Neural cell (in vitro differentiated cells): Measurements from ENCODE around the gene LDB2. TPM values are rescaled to one million over a fixed set of nuclear protein-coding genes. Genes with fewer than 3 reads are reported as not detected.

Experiments used
- H2AFZ ChIP-seq: fragments of 200-600, 300-800 bp; sonication (generic), shearing (Covaris generic); 2 replicates; pipeline ENCODE4 v1.6.0; 2014; ENCODE audit warnings: low read depth, mild to moderate bottlenecking, antibody characterized with exemption, low read length, moderate library complexity
- H3F3A ChIP-seq: fragments of 200-600 bp; shearing (Covaris generic); 2 replicates; pipeline ENCODE4 v1.6.1; 2016; ENCODE audit warnings: mild to moderate bottlenecking, moderate library complexity, mixed read lengths, antibody characterized with exemption, low read length; ENCODE audit not compliant: insufficient read depth, poor library complexity, severe bottlenecking
- H3K27ac ChIP-seq: fragments of 200-600, 300-800 bp; sonication (generic), shearing (Covaris generic); 2 replicates; pipeline ENCODE4 v1.5.1; 2014; ENCODE audit warnings: mild to moderate bottlenecking, low read length, moderate library complexity
- H3K27me3 ChIP-seq: fragments of 300-800, 200-600 bp; sonication (generic), shearing (Covaris generic); 2 replicates; pipeline ENCODE4 v1.6.0; 2014; ENCODE audit warnings: mild to moderate bottlenecking, low read depth, low read length, moderate library complexity; ENCODE audit not compliant: insufficient read depth
- H3K36me3 ChIP-seq: fragments of 300-800, 200-600 bp; sonication (generic), shearing (Covaris generic); 2 replicates; pipeline ENCODE4 v1.5.1; 2014; ENCODE audit warnings: mild to moderate bottlenecking, antibody characterized with exemption, low read length, moderate library complexity; ENCODE audit not compliant: insufficient read depth
- H3K4me2 ChIP-seq: fragments of 300-800, 200-600 bp; sonication (generic), shearing (Covaris generic); 2 replicates; pipeline ENCODE4 v1.6.0; 2014; ENCODE audit warnings: mild to moderate bottlenecking, low read length
- H3K4me3 ChIP-seq: fragments of 300-800, 200-600 bp; sonication (generic), shearing (Covaris generic); 2 replicates; pipeline ENCODE4 v1.5.1; 2014; ENCODE audit warnings: mild to moderate bottlenecking, low read length, moderate library complexity
- H3K79me2 ChIP-seq: fragments of 200-600 bp; shearing (Covaris generic); replicated peaks from 2 replicates; pipeline ENCODE4 v1.6.0; 2014; ENCODE audit warnings: mild to moderate bottlenecking, low read length, moderate library complexity; ENCODE audit not compliant: insufficient read depth
- H3K9ac ChIP-seq: fragments of 300-800, 200-600 bp; sonication (generic), shearing (Covaris generic); 2 replicates; pipeline ENCODE4 v1.6.1; 2016; ENCODE audit warnings: mild to moderate bottlenecking, low read length, mixed read lengths
- H3K9me2 ChIP-seq: fragments of 200-600 bp; shearing (Covaris generic); 2 replicates; pipeline ENCODE4 v1.6.1; 2016; ENCODE audit warnings: mild to moderate bottlenecking, low read length, mixed read lengths; ENCODE audit not compliant: insufficient read depth
- H3K9me3 ChIP-seq: fragments of 200-600, 300-800 bp; sonication (generic), shearing (Covaris generic); 2 replicates; pipeline ENCODE4 v1.6.1; 2016; ENCODE audit warnings: mild to moderate bottlenecking, mixed run types, low read length, moderate library complexity, mixed read lengths
- H4K20me1 ChIP-seq: fragments of 200-600 bp; shearing (Covaris generic); 2 replicates; pipeline ENCODE4 v1.6.1; 2016; ENCODE audit warnings: mild to moderate bottlenecking, mixed run types; ENCODE audit not compliant: insufficient read depth
- EP300 ChIP-seq: fragments of 450-650 bp; conservative IDR thresholded peaks from 2 replicates; pipeline ENCODE4 v1.6.1; 2014; ENCODE audit warnings: antibody characterized with exemption, mild to moderate bottlenecking, moderate library complexity; ENCODE audit not compliant: poor library complexity, severe bottlenecking
- EZH2 ChIP-seq: fragments of 200-600, 300-800 bp; shearing (Covaris generic), sonication (generic); IDR thresholded peaks from 2 replicates; pipeline ENCODE4 v1.6.1; 2014; ENCODE audit warnings: antibody characterized with exemption, low read length, borderline replicate concordance, mild to moderate bottlenecking; ENCODE audit not compliant: insufficient read depth, poor library complexity, severe bottlenecking
- MXI1 ChIP-seq: fragments of 450-650 bp; conservative IDR thresholded peaks from 2 replicates; pipeline ENCODE4 v1.6.1; 2014; ENCODE audit warnings: antibody characterized with exemption, mild to moderate bottlenecking; ENCODE audit not compliant: poor library complexity, severe bottlenecking
- POLR2AphosphoS5 ChIP-seq: IDR thresholded peaks from 2 replicates; pipeline ENCODE4 v1.6.1; 2012
- RAD21 ChIP-seq: fragments of 450-650 bp; conservative IDR thresholded peaks from 2 replicates; pipeline ENCODE4 v1.6.1; 2014; ENCODE audit warnings: antibody characterized with exemption, mild to moderate bottlenecking, moderate library complexity
- SMC3 ChIP-seq: fragments of 450-650 bp; conservative IDR thresholded peaks from 2 replicates; pipeline ENCODE4 v1.6.1; 2014; ENCODE audit warnings: antibody characterized with exemption, mild to moderate bottlenecking, moderate library complexity; ENCODE audit not compliant: poor library complexity
- TAF1 ChIP-seq: IDR thresholded peaks from 2 replicates; pipeline ENCODE4 v1.6.1; 2012; ENCODE audit warnings: low read depth
- polyA plus RNA-seq: library from polyadenylated mRNA; depleted of rRNA; stranded (reverse); fragments of >200 nt; gene quantifications from 2 replicates; pipeline ENCODE4 v1.2.3, GENCODE V29; 2014
- TF ChIP-seq, protein P1 (sequence below): IDR thresholded peaks from 2 replicates; pipeline ENCODE4 v1.6.1; 2012; ENCODE audit warnings: borderline replicate concordance
- TF ChIP-seq, protein P2 (sequence below): fragments of 450-650 bp; IDR thresholded peaks from 2 replicates; pipeline ENCODE4 v1.5.1; 2014; ENCODE audit warnings: antibody characterized with exemption, mild to moderate bottlenecking, moderate library complexity; ENCODE audit not compliant: poor library complexity, severe bottlenecking

Gene LDB2
- polyA plus RNA-seq, 1 donor from 2014 or later = 58.9 TPM

DNA sequence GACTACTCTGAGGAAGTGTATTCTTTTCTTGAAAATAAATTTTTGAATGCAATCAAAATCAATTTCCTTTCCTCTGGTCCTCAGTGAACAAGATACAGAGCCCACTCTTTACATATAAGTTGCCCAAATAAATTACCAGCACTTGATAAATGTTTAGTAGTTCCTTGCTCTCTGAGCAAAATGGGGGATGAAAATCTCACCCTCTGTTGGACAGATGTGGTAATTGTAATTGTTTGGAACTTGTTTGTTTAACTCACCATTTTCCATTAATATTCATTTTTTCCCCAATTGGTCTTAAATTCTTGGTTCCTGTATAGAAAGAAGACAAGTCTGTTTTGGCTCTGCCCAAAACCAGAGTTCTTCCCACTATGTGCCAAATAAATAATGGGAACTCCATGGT, 146.3 kb downstream of the LDB2 start:
- no peaks in the 10 kb centered on the region for H4K20me1 ChIP-seq
- no peak overlapping the region for H2AFZ ChIP-seq
- H3K27ac ChIP-seq = no peak overlapping the region
- H3K79me2 ChIP-seq = no peaks in the 10 kb centered on the region
- H3K4me2 ChIP-seq = no peak overlapping the region
- H3K9me3 ChIP-seq = no peaks in the 10 kb centered on the region
- H3K9ac ChIP-seq = no peak overlapping the region
- no peaks in the 10 kb centered on the region for H3K9me2 ChIP-seq
- TF ChIP-seq, protein P1, sequence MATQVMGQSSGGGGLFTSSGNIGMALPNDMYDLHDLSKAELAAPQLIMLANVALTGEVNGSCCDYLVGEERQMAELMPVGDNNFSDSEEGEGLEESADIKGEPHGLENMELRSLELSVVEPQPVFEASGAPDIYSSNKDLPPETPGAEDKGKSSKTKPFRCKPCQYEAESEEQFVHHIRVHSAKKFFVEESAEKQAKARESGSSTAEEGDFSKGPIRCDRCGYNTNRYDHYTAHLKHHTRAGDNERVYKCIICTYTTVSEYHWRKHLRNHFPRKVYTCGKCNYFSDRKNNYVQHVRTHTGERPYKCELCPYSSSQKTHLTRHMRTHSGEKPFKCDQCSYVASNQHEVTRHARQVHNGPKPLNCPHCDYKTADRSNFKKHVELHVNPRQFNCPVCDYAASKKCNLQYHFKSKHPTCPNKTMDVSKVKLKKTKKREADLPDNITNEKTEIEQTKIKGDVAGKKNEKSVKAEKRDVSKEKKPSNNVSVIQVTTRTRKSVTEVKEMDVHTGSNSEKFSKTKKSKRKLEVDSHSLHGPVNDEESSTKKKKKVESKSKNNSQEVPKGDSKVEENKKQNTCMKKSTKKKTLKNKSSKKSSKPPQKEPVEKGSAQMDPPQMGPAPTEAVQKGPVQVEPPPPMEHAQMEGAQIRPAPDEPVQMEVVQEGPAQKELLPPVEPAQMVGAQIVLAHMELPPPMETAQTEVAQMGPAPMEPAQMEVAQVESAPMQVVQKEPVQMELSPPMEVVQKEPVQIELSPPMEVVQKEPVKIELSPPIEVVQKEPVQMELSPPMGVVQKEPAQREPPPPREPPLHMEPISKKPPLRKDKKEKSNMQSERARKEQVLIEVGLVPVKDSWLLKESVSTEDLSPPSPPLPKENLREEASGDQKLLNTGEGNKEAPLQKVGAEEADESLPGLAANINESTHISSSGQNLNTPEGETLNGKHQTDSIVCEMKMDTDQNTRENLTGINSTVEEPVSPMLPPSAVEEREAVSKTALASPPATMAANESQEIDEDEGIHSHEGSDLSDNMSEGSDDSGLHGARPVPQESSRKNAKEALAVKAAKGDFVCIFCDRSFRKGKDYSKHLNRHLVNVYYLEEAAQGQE = no peak
- TF ChIP-seq POLR2AphosphoS5 (no peak), RAD21 (no peak)
- no peaks in the 10 kb centered on the region for H3F3A ChIP-seq
- no peaks in the 10 kb centered on the region for H3K27me3 ChIP-seq
- H3K4me3 ChIP-seq = no peak overlapping the region
- H3K36me3 ChIP-seq = no peaks in the 10 kb centered on the region

DNA sequence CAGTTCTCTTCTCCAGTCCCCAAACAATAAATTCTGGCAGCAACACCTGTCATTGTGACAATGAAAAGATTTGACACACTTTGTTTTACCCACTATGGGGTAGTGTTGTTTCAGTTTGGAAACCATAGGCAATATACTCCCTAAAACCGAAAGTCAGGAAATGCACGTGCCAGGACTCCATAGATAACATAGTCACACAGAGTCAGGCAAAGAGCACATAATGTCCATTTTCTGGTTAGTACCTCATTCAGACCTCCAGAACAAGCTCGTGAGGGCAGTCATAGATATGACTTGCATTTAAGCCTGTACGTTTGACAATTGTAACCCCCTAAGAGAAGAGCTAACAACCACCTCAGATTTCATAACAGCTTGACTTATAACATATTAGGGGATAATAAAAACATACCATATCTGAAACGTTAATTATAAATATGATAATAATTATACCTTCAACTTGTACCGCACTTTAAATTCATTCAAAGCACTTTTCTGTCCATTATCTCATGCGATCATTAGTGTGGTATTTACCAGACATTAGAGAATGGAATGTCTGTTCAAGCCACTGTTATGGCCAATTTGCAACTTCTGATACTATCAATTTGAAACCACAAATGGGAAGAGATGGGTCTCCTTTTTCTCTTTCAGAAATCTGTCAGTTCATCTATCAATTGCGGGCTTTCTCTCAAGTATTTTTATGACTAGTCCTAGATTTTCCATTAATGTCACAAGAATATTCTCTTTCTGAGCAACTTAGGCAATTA, 147.4 kb downstream of the LDB2 start:
- Histone ChIP-seq H3K4me2 (no peak overlapping the region), H3K36me3 (no peaks in the 10 kb centered on the region), H3K9me3 (no peaks in the 10 kb centered on the region), H3F3A (no peaks in the 10 kb centered on the region), H3K9me2 (no peaks in the 10 kb centered on the region), H3K27me3 (no peaks in the 10 kb centered on the region), H4K20me1 (no peaks in the 10 kb centered on the region), H3K27ac (no peak overlapping the region), H3K79me2 (no peaks in the 10 kb centered on the region), H3K4me3 (no peak overlapping the region), H2AFZ (no peak overlapping the region), H3K9ac (no peak overlapping the region)
- no peak for TF ChIP-seq RAD21
- no peak for TF ChIP-seq EP300
- TF ChIP-seq POLR2AphosphoS5 = no peak
- TF ChIP-seq EZH2 = no peak
- no peak for TF ChIP-seq SMC3
- no peak for TF ChIP-seq MXI1
- TF ChIP-seq, protein P2, sequence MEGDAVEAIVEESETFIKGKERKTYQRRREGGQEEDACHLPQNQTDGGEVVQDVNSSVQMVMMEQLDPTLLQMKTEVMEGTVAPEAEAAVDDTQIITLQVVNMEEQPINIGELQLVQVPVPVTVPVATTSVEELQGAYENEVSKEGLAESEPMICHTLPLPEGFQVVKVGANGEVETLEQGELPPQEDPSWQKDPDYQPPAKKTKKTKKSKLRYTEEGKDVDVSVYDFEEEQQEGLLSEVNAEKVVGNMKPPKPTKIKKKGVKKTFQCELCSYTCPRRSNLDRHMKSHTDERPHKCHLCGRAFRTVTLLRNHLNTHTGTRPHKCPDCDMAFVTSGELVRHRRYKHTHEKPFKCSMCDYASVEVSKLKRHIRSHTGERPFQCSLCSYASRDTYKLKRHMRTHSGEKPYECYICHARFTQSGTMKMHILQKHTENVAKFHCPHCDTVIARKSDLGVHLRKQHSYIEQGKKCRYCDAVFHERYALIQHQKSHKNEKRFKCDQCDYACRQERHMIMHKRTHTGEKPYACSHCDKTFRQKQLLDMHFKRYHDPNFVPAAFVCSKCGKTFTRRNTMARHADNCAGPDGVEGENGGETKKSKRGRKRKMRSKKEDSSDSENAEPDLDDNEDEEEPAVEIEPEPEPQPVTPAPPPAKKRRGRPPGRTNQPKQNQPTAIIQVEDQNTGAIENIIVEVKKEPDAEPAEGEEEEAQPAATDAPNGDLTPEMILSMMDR = peak; percentile 9
- TF ChIP-seq, protein P1 = no peak
- TF ChIP-seq TAF1 = no peak
